ENCODE data around the gene PRPF18. TPM values are rescaled to one million over a fixed set of nuclear protein-coding genes. Genes with fewer than 3 reads are reported as not detected.

The PRPF18 gene
- polyA plus RNA-seq, 2 of the 4 experiments (the other 2 are of a cell fraction): 22.3 to 39.6 TPM

DNA sequence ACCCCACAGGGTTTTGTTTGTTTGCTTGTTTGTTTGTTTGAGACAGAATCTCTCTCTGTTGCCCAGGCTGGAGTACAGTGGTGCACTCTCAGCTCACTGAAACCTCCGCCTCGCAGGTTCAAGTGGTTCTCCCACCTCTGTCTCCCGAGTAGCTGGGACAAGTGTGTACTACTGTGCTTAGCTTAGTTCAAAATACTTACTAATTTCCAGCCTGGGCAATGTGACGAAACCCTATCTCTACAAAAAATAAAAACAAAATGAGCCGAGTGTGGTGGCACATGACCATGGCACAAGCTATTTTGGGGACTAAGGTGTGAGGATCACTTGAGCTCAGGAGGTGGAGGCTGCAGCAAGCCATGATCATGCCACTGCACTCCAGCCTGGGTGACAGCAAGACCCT lies 15.2 kb upstream of the PRPF18 start (continued):
- no peak for TF ChIP-seq ZC3H11A (IDR thresholded peaks at IDR 0.05)
- TF ChIP-seq TP53 (CRISPR knock-in tag; IDR thresholded peaks at IDR 0.05): no peak
- no peak for TF ChIP-seq CEBPB (IDR thresholded peaks at IDR 0.05)

DNA sequence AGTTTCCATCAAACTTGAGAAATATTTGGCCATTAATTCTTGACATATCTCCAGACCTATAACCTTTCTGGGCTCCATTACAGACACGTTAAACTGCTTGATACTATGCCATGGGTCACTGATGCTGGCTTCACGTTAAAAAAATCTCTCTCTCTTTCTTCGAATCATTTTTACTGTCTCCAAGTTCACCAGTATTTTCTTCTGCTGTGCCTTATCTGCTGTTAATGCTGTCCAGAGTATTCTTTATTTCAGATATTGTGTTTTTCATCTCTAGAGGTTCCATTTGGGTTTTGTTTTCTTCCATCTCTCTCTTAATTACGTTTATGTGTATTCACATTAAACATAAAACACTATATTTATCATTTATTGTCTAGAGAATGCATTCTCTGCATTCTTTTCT lies 12.8 kb upstream of the PRPF18 start:
- ChIA-PET POLR2A (no interaction called here), CTCF (interaction anchor here (0.6 to 3.8 kb wide), 2 partner anchors 13 to 26 kb away, joined by 3 to 16 read pairs; partner anchors contain the start of gene PRPF18)
- no peak for DNase-seq (ENCODE audit: low read depth in 1 of 2, low spot score in 1 of 2)
- peak overlapping the region; percentile 3; the same call in 1 of the 3 replicates for H3K4me2 ChIP-seq
- no peaks in the 10 kb centered on the region for H3K9me3 ChIP-seq
- FAIRE-seq: no peak
- 18% methylated on average over 4 of the region's 4 CpGs for WGBS (ENCODE audit: missing lambda C conversion rate)
- no peaks in the 10 kb centered on the region for H3K4me1 ChIP-seq
- H3K27ac ChIP-seq: no peak overlapping the region
- H3K4me3 ChIP-seq: no peak overlapping the region
- TF ChIP-seq EHF (CRISPR knock-in tag; IDR thresholded peaks at IDR 0.05): no peak
- no peak for TF ChIP-seq KDM1A (IDR thresholded peaks at IDR 0.05; ENCODE audit: low read depth)
- no peak for TF ChIP-seq FOSB (CRISPR knock-in tag; IDR thresholded peaks at IDR 0.05)
- TF ChIP-seq POLR2AphosphoS2 (conservative IDR thresholded peaks at IDR 0.05; ENCODE audit: low read length): no peak
- no peak for TF ChIP-seq TP53 (CRISPR knock-in tag; IDR thresholded peaks at IDR 0.05)
- no peak for TF ChIP-seq HES2 (IDR thresholded peaks at IDR 0.05)
- no peak for TF ChIP-seq SREBF2 (IDR thresholded peaks at IDR 0.05)
- ATAC-seq: no peak

DNA sequence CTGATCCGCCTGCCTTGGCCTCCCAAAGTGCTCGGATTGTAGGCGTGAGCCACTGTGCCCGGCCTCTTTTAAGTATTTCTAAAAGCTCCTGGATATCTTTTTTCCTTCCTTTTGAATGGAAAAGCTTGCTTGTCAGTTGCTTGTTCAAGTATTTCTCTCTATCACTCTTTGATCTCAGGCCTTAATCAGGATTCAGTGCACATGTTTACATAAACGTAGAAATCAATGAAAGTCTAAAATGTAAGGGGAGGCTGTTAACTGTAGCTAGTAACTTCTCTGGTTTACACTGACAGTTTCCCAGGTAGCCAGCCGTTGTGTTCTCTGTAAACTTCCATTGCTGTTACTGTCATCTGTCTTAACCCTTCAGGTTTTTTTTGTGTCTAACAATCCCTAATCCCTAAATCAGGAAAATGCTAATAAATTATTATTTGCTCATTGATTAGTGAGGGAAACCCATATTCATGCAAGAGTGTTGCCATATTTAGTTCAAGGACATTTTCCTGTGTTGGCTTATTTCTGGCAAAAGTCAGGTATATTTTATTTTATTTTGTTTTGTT lies 1.5 kb upstream of the PRPF18 start:
- TF ChIP-seq HOXA7 (CRISPR knock-in tag; IDR thresholded peaks at IDR 0.05) (no peak), ZFP36 (IDR thresholded peaks at IDR 0.05; ENCODE audit: borderline replicate concordance, partially characterized antibody) (no peak), EHF (CRISPR knock-in tag; IDR thresholded peaks at IDR 0.05) (no peak), CBX8 (IDR thresholded peaks at IDR 0.05) (no peak), BHLHE40 (IDR thresholded peaks at IDR 0.05; ENCODE audit: low read depth, low read length) (no peak), USF2 (IDR thresholded peaks at IDR 0.05) (no peak), HOXB13 (CRISPR knock-in tag; IDR thresholded peaks at IDR 0.05; ENCODE audit: low read depth) (no peak), REST (IDR thresholded peaks at IDR 0.05) (no peak), TFCP2L1 (CRISPR knock-in tag; IDR thresholded peaks at IDR 0.05) (no peak), ZNF302 (CRISPR knock-in tag; IDR thresholded peaks at IDR 0.05) (no peak), EP300 (IDR thresholded peaks at IDR 0.05) (no peak), ZSCAN20 (CRISPR knock-in tag; IDR thresholded peaks at IDR 0.05) (no peak), KDM5A (IDR thresholded peaks at IDR 0.05) (no peak), MAFK (IDR thresholded peaks at IDR 0.05; ENCODE audit: partially characterized antibody) (no peak), TP53 (CRISPR knock-in tag; IDR thresholded peaks at IDR 0.05) (no peak), RARB (CRISPR knock-in tag; IDR thresholded peaks at IDR 0.05) (no peak), EHMT2 (IDR thresholded peaks at IDR 0.05; ENCODE audit: low read depth) (no peak)
- TF ChIP-seq, protein P1, sequence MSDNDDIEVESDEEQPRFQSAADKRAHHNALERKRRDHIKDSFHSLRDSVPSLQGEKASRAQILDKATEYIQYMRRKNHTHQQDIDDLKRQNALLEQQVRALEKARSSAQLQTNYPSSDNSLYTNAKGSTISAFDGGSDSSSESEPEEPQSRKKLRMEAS (IDR thresholded peaks at IDR 0.05): no peak
- DNase-seq (ENCODE audit: low read depth in 1 of 2, low spot score in 1 of 2) (no peak), FAIRE-seq (no peak), ATAC-seq (no peak)
- ChIA-PET CTCF (interaction anchor here (0.8 to 4.7 kb wide), 4 partner anchors 9 to 213 kb away, joined by 3 to 21 read pairs (median 4); no protein-coding TSS in a partner anchor), POLR2A (no interaction called here)
- Histone ChIP-seq H3K4me2 (no peak overlapping the region), H3K9me3 (no peaks in the 10 kb centered on the region; the same call in 2 of the 3 replicates), H3K4me3 (no peak overlapping the region), H3K27ac (no peak overlapping the region), H3K4me1 (peaks cover 6% of the 10 kb centered on the region; the same call in 1 of the 3 replicates)
- 51% methylated on average over 6 of the region's 6 CpGs for WGBS (ENCODE audit: missing lambda C conversion rate)

Data from A549 (cell line).